Measurements from ENCODE around the gene BCAR3. TPM values are rescaled to one million over a fixed set of nuclear protein-coding genes. Genes with fewer than 3 reads are reported as not detected.

Gene BCAR3
- total RNA-seq, 2 donors from 2014 or later = 22.9 to 52.8 TPM

DNA sequence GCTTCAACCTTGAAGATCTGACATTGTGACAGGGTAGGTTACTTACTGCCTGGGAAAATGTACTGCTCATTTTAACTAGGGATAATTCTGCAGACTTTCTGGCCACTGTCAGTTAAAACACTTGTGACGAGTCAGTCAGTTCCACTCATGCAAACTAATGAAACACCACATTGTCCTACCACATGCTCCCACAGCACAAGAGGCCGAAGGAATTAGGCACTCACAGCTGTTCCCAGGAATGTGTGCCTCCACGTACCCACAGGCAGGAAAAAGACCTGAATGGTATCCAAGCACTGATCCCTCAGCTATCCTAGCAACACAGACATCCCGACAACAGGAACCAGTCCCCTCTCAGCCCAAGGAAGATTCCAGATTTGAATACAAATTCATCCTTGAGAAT is 12.3 kb downstream of the BCAR3 start:
- peaks cover 8% of the 10 kb centered on the region for H3K4me1 ChIP-seq (replicated peaks)
- WGBS = 57% methylated on average over 4 of the region's 4 CpGs
- no peaks in the 10 kb centered on the region for H3K36me3 ChIP-seq
- H3K9me3 ChIP-seq = no peaks in the 10 kb centered on the region
- no peak overlapping the region for H3K27ac ChIP-seq
- no peak overlapping the region for H3K4me3 ChIP-seq
- TF ChIP-seq POLR2AphosphoS5 (IDR thresholded peaks at IDR 0.05) (no peak), POLR2A (IDR thresholded peaks at IDR 0.05) (no peak)
- TF ChIP-seq, protein P1, sequence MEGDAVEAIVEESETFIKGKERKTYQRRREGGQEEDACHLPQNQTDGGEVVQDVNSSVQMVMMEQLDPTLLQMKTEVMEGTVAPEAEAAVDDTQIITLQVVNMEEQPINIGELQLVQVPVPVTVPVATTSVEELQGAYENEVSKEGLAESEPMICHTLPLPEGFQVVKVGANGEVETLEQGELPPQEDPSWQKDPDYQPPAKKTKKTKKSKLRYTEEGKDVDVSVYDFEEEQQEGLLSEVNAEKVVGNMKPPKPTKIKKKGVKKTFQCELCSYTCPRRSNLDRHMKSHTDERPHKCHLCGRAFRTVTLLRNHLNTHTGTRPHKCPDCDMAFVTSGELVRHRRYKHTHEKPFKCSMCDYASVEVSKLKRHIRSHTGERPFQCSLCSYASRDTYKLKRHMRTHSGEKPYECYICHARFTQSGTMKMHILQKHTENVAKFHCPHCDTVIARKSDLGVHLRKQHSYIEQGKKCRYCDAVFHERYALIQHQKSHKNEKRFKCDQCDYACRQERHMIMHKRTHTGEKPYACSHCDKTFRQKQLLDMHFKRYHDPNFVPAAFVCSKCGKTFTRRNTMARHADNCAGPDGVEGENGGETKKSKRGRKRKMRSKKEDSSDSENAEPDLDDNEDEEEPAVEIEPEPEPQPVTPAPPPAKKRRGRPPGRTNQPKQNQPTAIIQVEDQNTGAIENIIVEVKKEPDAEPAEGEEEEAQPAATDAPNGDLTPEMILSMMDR (IDR thresholded peaks at IDR 0.05) = no peak
- no peak for DNase-seq (ENCODE audit: low spot score)
- no peaks in the 10 kb centered on the region for H3K27me3 ChIP-seq (replicated peaks; ENCODE audit: insufficient read depth)
- intact Hi-C loops (cut with DNase I) = no loop called here

DNA sequence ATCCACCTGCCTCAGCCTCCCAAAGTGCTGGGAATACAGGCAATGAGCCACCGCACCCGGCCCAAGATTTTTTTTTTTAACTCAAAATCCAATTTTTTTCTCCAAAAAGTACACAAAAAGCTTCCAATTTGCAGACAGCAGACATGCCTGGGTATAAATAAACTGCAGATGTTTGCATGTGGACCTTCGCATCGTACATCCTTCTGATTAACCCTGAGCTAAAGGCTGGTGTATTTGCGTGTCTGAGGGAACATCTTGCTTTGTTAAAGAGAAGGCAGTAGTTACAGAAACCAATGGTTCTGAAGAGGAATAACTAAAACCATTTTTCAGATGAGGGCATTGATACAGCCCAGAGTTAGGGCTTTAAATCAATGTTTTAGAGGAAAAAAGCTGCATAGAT is 12.7 kb downstream of the BCAR3 start:
- Histone ChIP-seq H3K27me3 (replicated peaks; ENCODE audit: insufficient read depth) (no peaks in the 10 kb centered on the region), H3K9me3 (no peaks in the 10 kb centered on the region), H3K27ac (no peak overlapping the region), H3K36me3 (no peaks in the 10 kb centered on the region), H3K4me1 (replicated peaks) (peaks cover 8% of the 10 kb centered on the region), H3K4me3 (no peak overlapping the region)
- intact Hi-C loops (cut with DNase I) = no loop called here
- DNase-seq (ENCODE audit: low spot score) = no peak
- WGBS = 88% methylated on average over 5 of the region's 5 CpGs
- TF ChIP-seq, protein P1 (IDR thresholded peaks at IDR 0.05) = no peak
- no peak for TF ChIP-seq POLR2AphosphoS5 (IDR thresholded peaks at IDR 0.05)
- TF ChIP-seq POLR2A (IDR thresholded peaks at IDR 0.05) = no peak

GRCh38 chr1:93668121-93668520 is 13.5 kb downstream of the BCAR3 start:
- Histone ChIP-seq H3K27ac (no peak overlapping the region), H3K9me3 (no peaks in the 10 kb centered on the region)
- intact Hi-C loops (cut with DNase I) = no loop called here

GRCh38 chr1:93667642-93668041 is 14.0 kb downstream of the BCAR3 start:
- H3K27ac ChIP-seq = no peak overlapping the region
- no peaks in the 10 kb centered on the region for H3K27me3 ChIP-seq (replicated peaks; ENCODE audit: insufficient read depth)
- H3K9me3 ChIP-seq = no peaks in the 10 kb centered on the region
- H3K4me3 ChIP-seq = no peak overlapping the region
- H3K36me3 ChIP-seq = no peaks in the 10 kb centered on the region
- intact Hi-C loops (cut with DNase I) = no loop called here
- 80% methylated on average over 4 of the region's 4 CpGs for WGBS
- TF ChIP-seq POLR2AphosphoS5 (IDR thresholded peaks at IDR 0.05) (no peak), POLR2A (IDR thresholded peaks at IDR 0.05) (no peak)
- TF ChIP-seq, protein P1 (IDR thresholded peaks at IDR 0.05) = no peak
- DNase-seq (ENCODE audit: low spot score) = no peak
- peaks cover 8% of the 10 kb centered on the region for H3K4me1 ChIP-seq (replicated peaks)

More at GRCh38 chr1:93668121-93668520, 13.5 kb downstream of the BCAR3 start:
- Histone ChIP-seq H3K4me1 (replicated peaks) (peaks cover 8% of the 10 kb centered on the region), H3K4me3 (no peak overlapping the region), H3K27me3 (replicated peaks; ENCODE audit: insufficient read depth) (no peaks in the 10 kb centered on the region), H3K36me3 (no peaks in the 10 kb centered on the region)
- no peak for DNase-seq (ENCODE audit: low spot score)
- TF ChIP-seq POLR2AphosphoS5 (IDR thresholded peaks at IDR 0.05) (no peak), POLR2A (IDR thresholded peaks at IDR 0.05) (no peak)
- TF ChIP-seq, protein P1 (IDR thresholded peaks at IDR 0.05) = no peak
- 93% methylated on average over 5 of the region's 5 CpGs for WGBS

DNA sequence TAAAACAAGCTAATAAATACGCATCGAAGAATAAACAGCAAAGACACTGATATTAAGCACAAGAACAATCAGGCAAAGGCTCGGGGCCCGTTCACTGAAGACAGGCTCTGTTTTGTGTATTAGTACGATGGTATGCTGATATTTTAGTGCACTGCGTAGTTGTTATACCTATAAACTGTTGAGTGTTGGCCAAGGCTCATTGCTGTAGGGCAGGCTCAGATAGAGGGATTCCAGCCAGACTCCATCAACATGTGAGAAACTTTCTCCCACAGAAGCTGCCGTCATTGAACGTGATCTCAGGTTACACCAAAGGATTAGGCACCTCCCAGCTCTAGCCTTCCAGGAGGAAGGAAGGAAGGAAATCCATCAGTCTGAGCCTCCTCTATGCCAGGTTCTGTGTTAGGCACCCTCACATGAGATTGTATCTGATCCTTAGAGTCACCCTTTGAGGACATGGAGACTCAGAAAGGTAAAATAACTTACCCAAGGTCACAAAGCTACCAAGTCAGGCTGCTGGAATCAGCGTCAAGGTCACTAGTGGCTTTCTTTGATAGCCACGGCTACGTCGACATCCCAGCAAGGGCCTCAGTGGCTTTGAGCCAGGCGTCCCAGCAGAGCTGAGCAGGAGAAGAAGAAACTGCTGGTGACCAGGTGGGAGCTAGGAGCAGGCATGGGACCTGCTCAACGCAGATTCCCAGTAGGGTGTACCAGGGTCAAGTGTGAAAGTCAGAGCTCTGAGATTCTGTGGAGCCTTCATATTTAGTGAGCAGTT is 14.8 kb downstream of the BCAR3 start:
- H3K4me3 ChIP-seq = no peak overlapping the region
- H3K27ac ChIP-seq = peak overlapping the region; percentile 14 to 46
- TF ChIP-seq, protein P1 (IDR thresholded peaks at IDR 0.05) = no peak
- TF ChIP-seq POLR2AphosphoS5 (IDR thresholded peaks at IDR 0.05) = peak; percentile 87
- intact Hi-C loops (cut with DNase I) = no loop called here
- H3K27me3 ChIP-seq (replicated peaks; ENCODE audit: insufficient read depth) = no peaks in the 10 kb centered on the region
- peaks cover 2% of the 10 kb centered on the region for H3K4me1 ChIP-seq (replicated peaks)
- DNase-seq (ENCODE audit: low spot score) = peak; percentile 86
- H3K36me3 ChIP-seq = no peaks in the 10 kb centered on the region
- H3K9me3 ChIP-seq = no peaks in the 10 kb centered on the region
- WGBS = 59% methylated on average over 14 of the region's 14 CpGs

All from prostate gland (tissue), 2 donors.